ENCODE results near the gene ANKRD31. TPM values are rescaled to one million over a fixed set of nuclear protein-coding genes. Genes with fewer than 3 reads are reported as not detected.

The ANKRD31 gene
- total RNA-seq, 1 experiment from 2014 or later: 1.5 TPM

GRCh38 chr5:75199071-75199470, 37.6 kb downstream of the ANKRD31 start:
- intact Hi-C loops (cut with micrococcal nuclease; ENCODE audit: unreplicated experiment): no loop called here
- CTCF ChIA-PET: no interaction called here
- no peaks in the 10 kb centered on the region for H3K9me3 Mint-ChIP-seq (ENCODE audit: low read depth, unreplicated experiment)

GRCh38 chr5:75197745-75198144, 38.9 kb downstream of the ANKRD31 start:
- no peaks in the 10 kb centered on the region for H3K9me3 Mint-ChIP-seq (ENCODE audit: low read depth, unreplicated experiment)
- no TSS peak for BruUV-seq (replicated peaks)
- H3K4me1 Mint-ChIP-seq (ENCODE audit: low read depth, unreplicated experiment): peaks cover 2% of the 10 kb centered on the region
- DNase-seq: no peak
- no peaks in the 10 kb centered on the region for H3K36me3 Mint-ChIP-seq (ENCODE audit: insufficient read depth, unreplicated experiment)
- no peaks in the 10 kb centered on the region for H3K27me3 Mint-ChIP-seq (ENCODE audit: unreplicated experiment)
- CTCF ChIA-PET: no interaction called here
- intact Hi-C loops (cut with micrococcal nuclease; ENCODE audit: unreplicated experiment): no loop called here
- no peak overlapping the region for H3K27ac Mint-ChIP-seq (ENCODE audit: unreplicated experiment)
- no peak overlapping the region for H3K4me3 Mint-ChIP-seq (ENCODE audit: low read depth, unreplicated experiment)
- no peak for TF ChIP-seq CTCF (IDR thresholded peaks at IDR 0.05; ENCODE audit: unreplicated experiment)

More at GRCh38 chr5:75199071-75199470, 37.6 kb downstream of the ANKRD31 start:
- Mint-ChIP-seq H3K27ac (ENCODE audit: unreplicated experiment) (no peak overlapping the region), H3K27me3 (ENCODE audit: unreplicated experiment) (no peaks in the 10 kb centered on the region), H3K36me3 (ENCODE audit: insufficient read depth, unreplicated experiment) (no peaks in the 10 kb centered on the region), H3K4me1 (ENCODE audit: low read depth, unreplicated experiment) (peaks cover 9% of the 10 kb centered on the region), H3K4me3 (ENCODE audit: low read depth, unreplicated experiment) (no peak overlapping the region)
- BruUV-seq (replicated peaks): no TSS peak
- DNase-seq: no peak
- no peak for TF ChIP-seq CTCF (IDR thresholded peaks at IDR 0.05; ENCODE audit: unreplicated experiment)

DNA sequence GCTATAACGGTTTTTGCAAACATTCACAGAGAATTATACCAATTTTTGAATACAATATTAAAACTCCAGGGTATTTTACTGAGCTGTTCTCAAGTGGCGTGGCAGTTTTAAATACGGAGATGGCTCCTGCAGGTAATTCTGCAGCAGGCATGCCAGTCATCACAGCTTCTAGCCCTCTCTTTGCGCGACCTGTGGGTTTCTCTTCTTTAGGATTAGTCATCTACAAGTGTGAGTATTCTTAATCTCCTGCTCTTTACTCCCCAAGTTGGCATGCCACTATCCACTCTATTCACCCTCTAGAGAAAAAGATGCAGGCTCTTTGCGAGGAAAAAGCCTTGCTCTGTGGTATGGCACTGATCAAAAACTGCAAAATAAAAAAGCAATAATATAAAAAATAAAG, 43.9 kb downstream of the ANKRD31 start:
- CTCF ChIA-PET: no interaction called here
- no TSS peak for BruUV-seq (replicated peaks)
- no peak for TF ChIP-seq CTCF (IDR thresholded peaks at IDR 0.05; ENCODE audit: unreplicated experiment)
- no peaks in the 10 kb centered on the region for H3K36me3 Mint-ChIP-seq (ENCODE audit: insufficient read depth, unreplicated experiment)
- no peaks in the 10 kb centered on the region for H3K27me3 Mint-ChIP-seq (ENCODE audit: unreplicated experiment)
- DNase-seq: no peak
- no peaks in the 10 kb centered on the region for H3K4me1 Mint-ChIP-seq (ENCODE audit: low read depth, unreplicated experiment)
- no peak overlapping the region for H3K4me3 Mint-ChIP-seq (ENCODE audit: low read depth, unreplicated experiment)
- no peaks in the 10 kb centered on the region for H3K9me3 Mint-ChIP-seq (ENCODE audit: low read depth, unreplicated experiment)
- intact Hi-C loops (cut with micrococcal nuclease; ENCODE audit: unreplicated experiment): no loop called here
- H3K27ac Mint-ChIP-seq (ENCODE audit: unreplicated experiment): no peak overlapping the region

DNA sequence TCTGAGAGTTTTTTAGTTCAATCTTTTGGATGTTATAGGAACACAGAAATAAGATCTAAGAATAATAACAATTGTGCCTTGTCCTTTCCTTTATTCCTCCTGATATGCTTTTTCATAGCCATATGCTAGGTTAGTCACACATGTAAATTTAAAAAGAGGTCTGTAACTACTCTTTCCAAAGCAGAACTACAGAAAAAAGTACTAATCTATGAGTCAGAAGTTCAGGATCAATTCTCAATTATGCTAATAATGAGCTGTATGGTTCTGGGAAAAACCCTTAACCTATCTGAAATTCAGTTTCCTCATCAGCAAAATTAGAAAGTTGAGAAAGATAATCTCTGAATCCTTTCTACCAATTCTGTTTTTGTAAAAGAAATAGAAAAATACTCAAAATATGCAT, 44.4 kb downstream of the ANKRD31 start:
- Mint-ChIP-seq H3K9me3 (ENCODE audit: low read depth, unreplicated experiment) (no peaks in the 10 kb centered on the region), H3K36me3 (ENCODE audit: insufficient read depth, unreplicated experiment) (no peaks in the 10 kb centered on the region), H3K4me1 (ENCODE audit: low read depth, unreplicated experiment) (no peaks in the 10 kb centered on the region), H3K4me3 (ENCODE audit: low read depth, unreplicated experiment) (no peak overlapping the region), H3K27me3 (ENCODE audit: unreplicated experiment) (no peaks in the 10 kb centered on the region), H3K27ac (ENCODE audit: unreplicated experiment) (no peak overlapping the region)
- BruUV-seq (replicated peaks): no TSS peak
- no peak for DNase-seq
- TF ChIP-seq CTCF (IDR thresholded peaks at IDR 0.05; ENCODE audit: unreplicated experiment): no peak
- CTCF ChIA-PET: no interaction called here
- intact Hi-C loops (cut with micrococcal nuclease; ENCODE audit: unreplicated experiment): no loop called here

Data from Calu3 (cell line).